Parathyroid adenoma (tissue), 2 donors: ENCODE measurements around the gene TMEM120B.

Source experiments
- H2AFZ ChIP-seq: fragments of 300-600 bp; sonication (generic); one replicate; pipeline ENCODE4 v1.7.0; 2017; ENCODE audit warnings: antibody characterized with exemption, mild to moderate bottlenecking
- H3K27ac ChIP-seq: fragments of 300-600 bp; sonication (generic); one replicate; pipeline ENCODE4 v1.7.0; 2017
- H3K27me3 ChIP-seq: fragments of 300-600 bp; sonication (generic); one replicate; pipeline ENCODE4 v1.7.0; 2017; ENCODE audit warnings: low read length; ENCODE audit not compliant: control insufficient read depth, insufficient read depth
- H3K36me3 ChIP-seq: fragments of 300-600 bp; sonication (generic); one replicate; pipeline ENCODE4 v1.7.0; 2017; ENCODE audit warnings: low read length; ENCODE audit not compliant: control insufficient read depth, insufficient read depth
- H3K4me1 ChIP-seq: fragments of 300-600 bp; sonication (generic); one replicate; pipeline ENCODE4 v1.7.0; 2017; ENCODE audit warnings: control low read depth
- H3K4me2 ChIP-seq: fragments of 300-600 bp; sonication (generic); one replicate; pipeline ENCODE4 v1.7.0; 2017; ENCODE audit warnings: low read length
- H3K4me3 ChIP-seq: fragments of 300-600 bp; sonication (generic); one replicate; pipeline ENCODE4 v1.7.0; 2017; ENCODE audit warnings: low read depth, low read length
- H3K79me2 ChIP-seq: fragments of 300-600 bp; sonication (generic); one replicate; pipeline ENCODE4 v1.7.0; 2017; ENCODE audit warnings: control low read depth
- H3K9ac ChIP-seq: fragments of 300-600 bp; sonication (generic); one replicate; pipeline ENCODE4 v1.7.0; 2017; ENCODE audit warnings: mild to moderate bottlenecking
- H3K9me3 ChIP-seq: fragments of 300-600 bp; sonication (generic); one replicate; pipeline ENCODE4 v1.7.0; 2017; ENCODE audit warnings: low read length; ENCODE audit not compliant: control insufficient read depth
- CTCF ChIP-seq: fragments of 300-600 bp; sonication (generic); IDR thresholded peaks from one replicate; pipeline ENCODE4 v1.7.0; 2017; ENCODE audit warnings: antibody characterized with exemption, mild to moderate bottlenecking
- donor health status: primary hyperparathyroidism.

Gene TMEM120B

GRCh38 chr12:121765573-121765972, 53.0 kb downstream of the TMEM120B start:
- no peak for TF ChIP-seq CTCF
- Histone ChIP-seq H3K4me3 (no peak overlapping the region), H3K27me3 (no peaks in the 10 kb centered on the region), H3K4me2 (no peak overlapping the region), H3K79me2 (no peaks in the 10 kb centered on the region), H3K27ac (no peak overlapping the region), H3K36me3 (no peaks in the 10 kb centered on the region), H2AFZ (no peak overlapping the region), H3K9ac (no peak overlapping the region), H3K4me1 (no peaks in the 10 kb centered on the region), H3K9me3 (no peaks in the 10 kb centered on the region)

GRCh38 chr12:121766290-121767039, 53.9 kb downstream of the TMEM120B start:
- Histone ChIP-seq H3K9me3 (no peaks in the 10 kb centered on the region), H3K27me3 (no peaks in the 10 kb centered on the region), H2AFZ (no peak overlapping the region), H3K4me3 (no peak overlapping the region), H3K4me2 (no peak overlapping the region), H3K27ac (no peak overlapping the region), H3K36me3 (no peaks in the 10 kb centered on the region), H3K9ac (no peak overlapping the region), H3K4me1 (no peaks in the 10 kb centered on the region), H3K79me2 (no peaks in the 10 kb centered on the region)
- no peak for TF ChIP-seq CTCF

- Histone ChIP-seq H3K27ac (no peak overlapping the region), H3K9ac (no peak overlapping the region), H3K4me1 (no peaks in the 10 kb centered on the region), H3K9me3 (no peaks in the 10 kb centered on the region), H3K27me3 (no peaks in the 10 kb centered on the region), H3K79me2 (no peaks in the 10 kb centered on the region), H3K36me3 (no peaks in the 10 kb centered on the region), H2AFZ (no peak overlapping the region), H3K4me3 (no peak overlapping the region), H3K4me2 (no peak overlapping the region)
- no peak for TF ChIP-seq CTCF
These were observed 55.0 kb downstream of the TMEM120B start for GRCh38 chr12:121767525-121768016.

GRCh38 chr12:121769297-121769830, 56.8 kb downstream of the TMEM120B start:
- Histone ChIP-seq H3K36me3 (no peaks in the 10 kb centered on the region), H3K27me3 (no peaks in the 10 kb centered on the region), H3K4me2 (no peak overlapping the region), H3K27ac (no peak overlapping the region), H2AFZ (no peak overlapping the region), H3K79me2 (no peaks in the 10 kb centered on the region), H3K9ac (no peak overlapping the region), H3K4me1 (no peaks in the 10 kb centered on the region), H3K9me3 (no peaks in the 10 kb centered on the region), H3K4me3 (no peak overlapping the region)
- TF ChIP-seq CTCF = no peak
